Activated CD4-positive, alpha-beta T cell treated with anti-CD3 and anti-CD28 coated beads for 36 hours (primary cell): ENCODE data around the gene NAP1L1. TPM values are rescaled to one million over a fixed set of nuclear protein-coding genes. Genes with fewer than 3 reads are reported as not detected.

Source experiments
- ATAC-seq: fragments of 200-7000 bp; cut with Tn5 transposase; one replicate; pipeline ENCODE4 v1.10.0; 2021; ENCODE audit warnings: mild to moderate bottlenecking, moderate library complexity
- CTCF ChIA-PET: fragments of 350-600 bp; sonication (Branson Sonifier 250); formaldehyde crosslinking; loops from one replicate; lab custom pipeline; 2021; ENCODE audit warnings: antibody characterized with exemption; lab: Charles Lee
- POLR2A ChIA-PET: fragments of 350-600 bp; sonication (Branson Sonifier 250); formaldehyde crosslinking; loops from one replicate; lab custom pipeline; 2021; ENCODE audit warnings: antibody characterized with exemption, inconsistent platforms; lab: Charles Lee
- DNase-seq: peaks from one replicate; pipeline ENCODE4 v3.0.0-alpha.2; 2020
- H3K27ac Mint-ChIP-seq: one replicate; pipeline ENCODE4 v1.8.0; 2021; ENCODE audit warnings: mixed read lengths
- H3K27me3 Mint-ChIP-seq: one replicate; pipeline ENCODE4 v1.8.0; 2021; ENCODE audit warnings: mixed read lengths
- H3K36me3 Mint-ChIP-seq: one replicate; pipeline ENCODE4 v1.8.0; 2021; ENCODE audit warnings: low read depth, mixed read lengths
- H3K4me1 Mint-ChIP-seq: one replicate; pipeline ENCODE4 v1.8.0; 2021; ENCODE audit warnings: mixed read lengths
- H3K4me3 Mint-ChIP-seq: one replicate; pipeline ENCODE4 v1.8.0; 2021; ENCODE audit warnings: mild to moderate bottlenecking, moderate library complexity, mixed read lengths
- H3K9me3 Mint-ChIP-seq: one replicate; pipeline ENCODE4 v1.8.0; 2021; ENCODE audit warnings: low read depth, mixed read lengths
- intact Hi-C, 2 experiments: fragments of 100-400 bp; cut with DNase I in 1 of 2; cut with micrococcal nuclease in 1 of 2; formaldehyde crosslinking; loops; one replicate each; pipeline versions ENCODE4 v1.14.2 to v1.15.1; 2022 to 2024; cut with DNase I, micrococcal nuclease
- total RNA-seq, 2 experiments: library from RNA; stranded (reverse); gene quantifications; one replicate each; pipeline ENCODE4 v1.2.3, GENCODE V29; 2021

NAP1L1 gene
- total RNA-seq, 2 experiments from 2014 or later = 959 to 1,004 TPM

- no peaks in the 10 kb centered on the region for H3K9me3 Mint-ChIP-seq
- no peak overlapping the region for H3K4me3 Mint-ChIP-seq
- CTCF ChIA-PET = interaction anchor here (0.5 to 2.6 kb wide), 8 partner anchors 8 to 556 kb away, joined by 3 to 7 read pairs (median 4); partner anchors contain the start of gene PHLDA1
- peaks cover 4% of the 10 kb centered on the region for H3K36me3 Mint-ChIP-seq
- ATAC-seq (no peak), DNase-seq (no peak)
- intact Hi-C loops = no loop called here
- no peaks in the 10 kb centered on the region for H3K27me3 Mint-ChIP-seq
- H3K4me1 Mint-ChIP-seq = peaks cover 9% of the 10 kb centered on the region
- no peak overlapping the region for H3K27ac Mint-ChIP-seq
- POLR2A ChIA-PET = interaction anchor here (0.6 kb wide), 1 partner anchor 887 kb away, joined by 4 read pairs; no protein-coding TSS in a partner anchor
Measured at GRCh38 chr12:76040461-76040860, 44.0 kb downstream of the NAP1L1 start.

GRCh38 chr12:76038176-76038575, 46.3 kb downstream of the NAP1L1 start:
- no peaks in the 10 kb centered on the region for H3K9me3 Mint-ChIP-seq
- no peak overlapping the region for H3K4me3 Mint-ChIP-seq
- intact Hi-C loops = loop anchor here (5.0 to 10.0 kb wide), 3 partner anchors 313 to 706 kb away; partner anchors contain the start of genes CAPS2 (in 1 of the 2), GLIPR1L1 (in 1 of the 2) and GLIPR1L2 (in 1 of the 2)
- POLR2A ChIA-PET = no interaction called here
- CTCF ChIA-PET = interaction anchor here (0.6 to 2.0 kb wide), 13 partner anchors 8 to 554 kb away, joined by 3 to 9 read pairs (median 3); no protein-coding TSS in a partner anchor
- no peaks in the 10 kb centered on the region for H3K36me3 Mint-ChIP-seq
- ATAC-seq (no peak), DNase-seq (no peak)
- H3K4me1 Mint-ChIP-seq = peaks cover 16% of the 10 kb centered on the region
- no peak overlapping the region for H3K27ac Mint-ChIP-seq
- H3K27me3 Mint-ChIP-seq = no peaks in the 10 kb centered on the region

- intact Hi-C loops = loop anchor here (1.0 to 10.0 kb wide), 7 partner anchors 220 to 705 kb away; partner anchors contain the start of genes CAPS2 (in 1 of the 2), GLIPR1L1 (in 1 of the 2), GLIPR1L2 (in 1 of the 2) and KRR1 (in 1 of the 2)
- Mint-ChIP-seq H3K4me1 (peaks cover 22% of the 10 kb centered on the region), H3K36me3 (no peaks in the 10 kb centered on the region), H3K4me3 (no peak overlapping the region), H3K9me3 (no peaks in the 10 kb centered on the region), H3K27me3 (no peaks in the 10 kb centered on the region), H3K27ac (no peak overlapping the region)
- DNase-seq (peak; percentile 38), ATAC-seq (peak; percentile 68)
- CTCF ChIA-PET = interaction anchor here (0.6 to 1.8 kb wide), 24 partner anchors 9 to 646 kb away, joined by 3 to 11 read pairs (median 3); no protein-coding TSS in a partner anchor
- POLR2A ChIA-PET = no interaction called here
Measured at GRCh38 chr12:76037130-76038103, 47.1 kb downstream of the NAP1L1 start.

- H3K27me3 Mint-ChIP-seq = no peaks in the 10 kb centered on the region
- ChIA-PET POLR2A (no interaction called here), CTCF (interaction anchor here (0.7 to 1.4 kb wide), 3 partner anchors 101 to 310 kb away, joined by 3 to 6 read pairs (median 3); no protein-coding TSS in a partner anchor)
- DNase-seq (no peak), ATAC-seq (no peak)
- no peak overlapping the region for H3K4me3 Mint-ChIP-seq
- H3K36me3 Mint-ChIP-seq = peaks cover 7% of the 10 kb centered on the region
- no peak overlapping the region for H3K27ac Mint-ChIP-seq
- no peaks in the 10 kb centered on the region for H3K9me3 Mint-ChIP-seq
- peaks cover 31% of the 10 kb centered on the region for H3K4me1 Mint-ChIP-seq
- intact Hi-C loops = loop anchor here (5.0 to 10.0 kb wide), 3 partner anchors 310 to 703 kb away; partner anchors contain the start of genes CAPS2 (in 1 of the 2), GLIPR1L1 (in 1 of the 2) and GLIPR1L2 (in 1 of the 2)
Measured at GRCh38 chr12:76035045-76035444, 49.4 kb downstream of the NAP1L1 start.

- no peak overlapping the region for H3K27ac Mint-ChIP-seq
- intact Hi-C loops = loop anchor here (2.0 to 10.0 kb wide), 6 partner anchors 309 to 1346 kb away; partner anchors contain the start of genes BBS10 (in 1 of the 2), CAPS2 (in 1 of the 2), GLIPR1L1 (in 1 of the 2) and OSBPL8 (in 1 of the 2)
- H3K27me3 Mint-ChIP-seq = no peaks in the 10 kb centered on the region
- peaks cover 39% of the 10 kb centered on the region for H3K4me1 Mint-ChIP-seq
- ATAC-seq (no peak), DNase-seq (no peak)
- CTCF ChIA-PET = interaction anchor here (0.6 to 2.9 kb wide), 15 partner anchors 10 to 549 kb away, joined by 3 to 15 read pairs (median 4); partner anchors contain the start of gene NAP1L1
- H3K4me3 Mint-ChIP-seq = peak overlapping the region; percentile 99
- H3K36me3 Mint-ChIP-seq = peaks cover 21% of the 10 kb centered on the region
- no peaks in the 10 kb centered on the region for H3K9me3 Mint-ChIP-seq
- POLR2A ChIA-PET = interaction anchor here (0.6 to 1.3 kb wide), 9 partner anchors 13 to 544 kb away, joined by 3 to 5 read pairs (median 3); partner anchors contain the start of gene KRR1
Measured at GRCh38 chr12:76033081-76034011, 51.1 kb downstream of the NAP1L1 start.

GRCh38 chr12:76032043-76032981, 52.2 kb downstream of the NAP1L1 start:
- H3K27ac Mint-ChIP-seq = peak overlapping the region; percentile 96
- DNase-seq (peak; percentile 34), ATAC-seq (peak; percentile 9)
- intact Hi-C loops = loop anchor here (1.0 to 10.0 kb wide), 7 partner anchors 308 to 1345 kb away; partner anchors contain the start of genes BBS10 (in 1 of the 2), CAPS2 (in 1 of the 2), GLIPR1L1 (in 1 of the 2) and KRR1 (in 1 of the 2)
- POLR2A ChIA-PET = interaction anchor here (0.5 to 3.5 kb wide), 21 partner anchors 12 to 648 kb away, joined by 3 to 45 read pairs (median 3); partner anchors contain the start of genes KRR1 and NAP1L1
- no peaks in the 10 kb centered on the region for H3K27me3 Mint-ChIP-seq
- H3K9me3 Mint-ChIP-seq = no peaks in the 10 kb centered on the region
- peaks cover 25% of the 10 kb centered on the region for H3K36me3 Mint-ChIP-seq
- CTCF ChIA-PET = interaction anchor here (0.6 to 4.0 kb wide), 29 partner anchors 9 to 548 kb away, joined by 3 to 19 read pairs (median 4); partner anchors contain the start of gene NAP1L1
- peak overlapping the region; percentile 99 for H3K4me3 Mint-ChIP-seq
- peaks cover 35% of the 10 kb centered on the region for H3K4me1 Mint-ChIP-seq

- ATAC-seq (peak; percentile 87), DNase-seq (peak; percentile 97)
- ChIA-PET POLR2A (interaction anchor here (0.6 to 3.5 kb wide), 14 partner anchors 11 to 648 kb away, joined by 3 to 45 read pairs (median 4); partner anchors contain the start of genes KRR1 and NAP1L1), CTCF (interaction anchor here (0.6 to 4.0 kb wide), 22 partner anchors 10 to 547 kb away, joined by 3 to 19 read pairs (median 4); no protein-coding TSS in a partner anchor)
- H3K27ac Mint-ChIP-seq = peak within 1 kb of the TSS; percentile 96
- H3K36me3 Mint-ChIP-seq = peaks cover 32% of the 10 kb centered on the region
- no peaks in the 10 kb centered on the region for H3K9me3 Mint-ChIP-seq
- peak within 1 kb of the TSS; percentile 99 for H3K4me3 Mint-ChIP-seq
- H3K4me1 Mint-ChIP-seq = peaks cover 38% of the 10 kb centered on the region
- no peaks in the 10 kb centered on the region for H3K27me3 Mint-ChIP-seq
- intact Hi-C loops = loop anchor here (1.0 to 10.0 kb wide), 18 partner anchors 11 to 1344 kb away; partner anchors contain the start of genes BBS10 (in 2 of the 2), CAPS2 (in 1 of the 2), GLIPR1 (in 1 of the 2) and GLIPR1L1 (in 1 of the 2)
Measured at GRCh38 chr12:76031414-76032042, 53.0 kb downstream of the NAP1L1 start, which contains the start of gene PHLDA1. Gene PHLDA1, minus strand, starts transcription at chr12:76031776.

GRCh38 chr12:76031081-76031413, 53.4 kb downstream of the NAP1L1 start:
- CTCF ChIA-PET = interaction anchor here (0.6 to 4.0 kb wide), 19 partner anchors 10 to 547 kb away, joined by 3 to 19 read pairs (median 4); no protein-coding TSS in a partner anchor
- DNase-seq (no peak), ATAC-seq (peak; percentile 9)
- no peaks in the 10 kb centered on the region for H3K27me3 Mint-ChIP-seq
- H3K27ac Mint-ChIP-seq = peak overlapping the region; percentile 96
- peaks cover 36% of the 10 kb centered on the region for H3K36me3 Mint-ChIP-seq
- peak overlapping the region; percentile 99 for H3K4me3 Mint-ChIP-seq
- intact Hi-C loops = loop anchor here (1.0 to 10.0 kb wide), 16 partner anchors 11 to 1344 kb away; partner anchors contain the start of genes BBS10 (in 2 of the 2), CAPS2 (in 1 of the 2), GLIPR1 (in 1 of the 2) and GLIPR1L1 (in 1 of the 2)
- no peaks in the 10 kb centered on the region for H3K9me3 Mint-ChIP-seq
- POLR2A ChIA-PET = interaction anchor here (0.6 to 3.5 kb wide), 12 partner anchors 10 to 520 kb away, joined by 3 to 45 read pairs (median 4); partner anchors contain the start of genes KRR1 and NAP1L1
- H3K4me1 Mint-ChIP-seq = peaks cover 38% of the 10 kb centered on the region
